HG02870 (cell line): ENCODE results near the gene FYTTD1.

Experiments used
- ATAC-seq: cut with Tn5 transposase; IDR thresholded peaks from one replicate; pipeline ENCODE4 v1.9.1; 2021; ENCODE audit warnings: mild to moderate bottlenecking, moderate library complexity; ENCODE audit not compliant: unreplicated experiment

Gene FYTTD1

DNA sequence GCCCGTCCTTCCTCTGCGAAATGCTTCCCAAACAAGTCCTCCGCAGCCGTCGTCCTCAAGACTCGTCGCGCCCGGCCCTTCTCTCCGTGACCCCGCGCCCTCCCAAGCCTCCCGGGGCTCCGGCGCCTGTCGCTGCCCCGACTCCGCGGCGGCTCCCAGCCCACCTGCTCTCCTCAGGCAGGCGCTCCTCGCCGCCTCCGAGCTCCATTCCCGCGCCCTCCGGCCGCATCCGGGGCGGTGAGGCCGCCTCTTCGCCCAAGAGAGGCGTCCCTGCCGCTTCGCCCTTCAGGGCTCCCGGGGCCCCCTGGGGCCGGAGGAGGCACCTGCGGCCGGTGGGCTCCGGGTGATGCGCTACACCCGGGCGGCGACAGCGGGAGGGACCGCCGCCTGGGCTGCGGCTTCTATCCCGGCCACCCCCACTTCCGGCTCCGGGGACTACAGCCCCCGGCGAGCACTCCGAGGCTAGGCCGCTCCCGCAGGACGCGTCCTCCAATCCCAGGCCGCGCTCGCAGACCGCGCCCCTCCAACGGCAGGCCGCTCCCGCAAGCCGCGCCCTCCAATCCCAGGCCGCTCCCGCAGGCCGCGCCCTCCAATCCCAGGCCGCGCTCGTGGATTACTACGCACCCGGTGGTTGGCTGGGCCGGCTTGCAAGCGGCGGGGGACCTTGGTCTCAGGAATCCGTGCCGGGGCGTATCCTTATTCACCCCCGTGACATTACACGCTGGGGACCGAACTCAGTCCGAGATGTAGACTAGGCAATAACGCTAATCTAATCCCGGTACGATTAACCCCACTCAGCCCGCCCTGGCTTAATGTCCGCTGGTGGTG is 13.0 kb upstream of the FYTTD1 start, which contains the start of gene RUBCN:
Gene RUBCN (minus strand): TSS at position 414 of the 828 bp plus-strand sequence. CDS start 185 bp downstream, at position 229.
- ATAC-seq, result peak; percentile 77

DNA sequence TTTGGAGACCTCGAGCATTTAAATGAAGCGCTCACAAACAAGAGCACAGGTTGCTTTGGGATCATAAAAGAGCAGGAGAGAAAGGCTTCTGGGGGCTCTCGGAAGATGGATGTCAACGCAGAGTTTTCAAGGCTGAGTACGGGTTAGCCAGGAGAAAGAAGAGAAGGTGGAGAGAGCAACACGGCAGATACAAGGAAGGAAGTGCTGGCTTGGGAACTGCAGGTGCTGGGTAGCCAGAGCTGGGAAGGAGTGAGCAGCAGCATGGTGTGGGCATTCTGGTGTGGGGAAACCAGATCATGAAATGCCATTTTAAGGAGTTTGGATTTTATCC is 12.4 kb upstream of the FYTTD1 start:
- ATAC-seq, result no peak

DNA sequence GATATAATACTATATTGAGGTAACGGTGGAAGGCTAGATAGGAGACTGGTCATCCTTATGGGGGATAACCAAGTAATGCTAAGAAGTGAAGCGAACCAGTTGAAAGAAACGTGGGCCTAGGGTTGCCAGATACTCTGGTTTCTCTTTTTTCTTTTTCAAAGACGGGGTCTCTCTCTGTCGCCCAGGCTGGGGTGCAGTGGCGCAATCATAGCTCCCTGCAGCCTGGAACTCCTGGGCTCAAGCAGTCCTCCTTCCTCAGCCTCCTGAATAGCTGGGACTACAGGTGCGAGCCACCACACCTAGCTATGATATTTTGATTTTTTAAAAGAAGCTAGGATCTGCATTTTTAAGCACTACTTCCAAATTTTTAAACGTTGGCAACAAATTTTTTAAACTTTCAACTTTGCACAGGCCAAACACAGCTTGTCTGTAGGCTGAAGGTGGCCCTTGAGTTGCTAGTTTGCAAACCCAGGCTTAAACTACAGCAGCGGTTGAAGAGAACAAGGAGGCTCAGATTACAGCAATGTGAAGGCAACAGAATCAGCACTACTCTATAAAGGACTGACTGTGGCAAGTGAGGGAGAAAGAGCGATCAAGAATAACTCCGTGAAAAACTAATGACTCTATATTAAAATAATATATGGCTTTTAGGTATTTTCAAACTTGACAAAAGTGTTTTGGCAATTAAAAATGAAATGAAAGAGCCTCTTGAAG is 11.8 kb upstream of the FYTTD1 start:
- no peak for ATAC-seq

DNA sequence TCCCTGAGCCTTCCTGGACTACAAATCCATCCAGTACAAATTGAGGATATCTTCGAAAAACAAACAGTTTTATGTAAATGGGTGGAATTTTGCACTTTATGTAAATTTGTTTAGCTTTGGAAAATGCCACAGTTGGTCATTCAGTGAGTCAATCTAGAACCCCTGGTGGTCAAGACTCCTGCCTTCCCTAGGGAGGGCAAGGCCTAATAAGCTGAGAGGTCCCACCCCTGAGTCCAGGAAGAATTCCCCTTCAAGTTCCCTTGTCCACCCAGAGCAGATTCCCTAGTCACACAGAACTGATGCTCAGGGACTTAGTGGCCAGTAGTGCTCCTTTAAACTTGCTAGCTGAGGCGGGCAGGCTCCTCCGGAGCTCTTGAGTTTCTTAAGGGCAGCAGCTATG is 6.9 kb upstream of the FYTTD1 start:
- ATAC-seq, result no peak

DNA sequence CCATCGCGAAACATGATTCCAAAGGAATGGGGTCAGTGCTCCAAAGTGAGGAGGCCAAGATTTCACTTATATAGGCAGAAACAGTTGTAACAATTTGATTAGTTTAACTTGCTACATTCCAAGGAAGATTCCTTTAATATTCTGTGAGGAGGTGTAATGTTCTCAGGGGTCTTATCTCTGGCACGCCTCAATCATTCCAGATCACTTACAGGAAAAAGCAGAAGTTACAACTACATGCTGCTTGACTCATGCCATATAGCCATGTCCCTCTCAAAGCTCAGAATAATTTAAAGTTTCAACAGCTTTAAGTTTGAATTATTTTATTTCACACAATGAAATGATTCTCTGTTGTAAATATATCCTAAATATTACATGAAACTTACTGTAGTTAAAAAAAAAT is 3.5 kb upstream of the FYTTD1 start:
- ATAC-seq, result no peak

DNA sequence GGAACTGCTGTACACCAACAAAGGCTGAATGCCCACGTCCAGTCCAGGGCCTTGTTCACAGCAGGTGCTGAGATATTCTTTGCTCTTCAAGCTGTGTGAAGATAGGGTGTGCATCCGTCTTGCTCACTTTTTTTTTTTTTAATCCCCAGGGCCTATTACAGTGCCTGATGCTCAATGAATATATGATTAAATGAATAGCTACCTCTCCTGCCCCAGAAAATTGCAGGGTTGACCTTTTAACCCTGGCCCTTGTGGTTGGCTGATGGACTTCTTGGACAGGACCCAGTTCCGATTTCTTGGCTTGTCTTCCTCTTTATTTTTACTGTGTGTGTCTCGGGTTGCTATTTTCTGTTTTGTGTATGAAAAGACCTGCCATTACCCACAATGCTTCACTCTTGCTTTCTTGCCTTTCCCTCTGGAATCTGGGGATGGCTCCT is 2.9 kb upstream of the FYTTD1 start:
- no peak for ATAC-seq

DNA sequence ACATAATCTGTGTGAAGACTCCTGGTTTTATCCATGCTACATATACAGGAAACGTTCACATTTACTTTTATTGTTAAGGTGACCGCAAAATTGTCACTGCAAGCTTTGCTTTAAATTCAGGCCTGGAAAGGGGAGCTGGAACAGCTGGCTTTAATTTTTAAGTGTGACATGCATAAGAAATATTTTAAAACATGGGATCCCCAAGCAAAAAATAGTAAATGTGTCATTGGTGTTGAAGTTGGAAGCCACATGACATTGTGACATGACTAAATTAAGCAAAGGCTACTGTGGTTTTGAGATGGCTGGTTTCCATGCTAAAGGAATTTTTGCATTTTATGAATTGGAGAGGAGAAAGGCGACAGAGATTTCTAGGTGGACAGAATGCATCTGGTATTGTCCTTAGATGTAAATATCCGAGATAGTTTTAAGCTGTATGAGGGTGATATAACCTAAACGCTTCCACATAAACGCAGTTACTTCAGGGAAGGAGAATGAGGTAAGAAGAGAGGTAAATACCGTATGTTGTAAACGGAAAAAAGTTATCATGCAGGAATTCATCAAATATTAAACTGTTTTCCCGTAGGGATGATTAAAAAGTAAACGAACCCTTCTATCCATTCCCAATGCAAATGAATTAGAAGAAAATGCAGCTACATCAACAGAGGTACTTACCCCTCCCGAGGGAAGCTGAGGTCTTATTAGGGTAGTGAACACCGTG is 927 bp upstream of the FYTTD1 start:
- no peak for ATAC-seq

DNA sequence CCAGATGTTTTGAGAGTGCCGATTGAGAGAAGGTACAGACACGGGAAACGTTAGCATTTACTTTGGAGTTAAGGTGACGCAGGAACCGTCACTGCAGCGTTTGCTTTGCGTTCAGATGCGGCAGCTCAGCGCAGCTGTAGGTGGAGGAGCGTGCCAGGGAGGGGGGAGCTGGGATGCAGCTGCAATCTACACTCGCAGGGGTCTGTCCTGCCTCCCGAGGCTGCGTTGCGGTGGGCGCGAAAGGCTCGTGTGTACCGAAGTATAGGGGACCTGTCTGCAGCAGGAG is 425 bp upstream of the FYTTD1 start:
- ATAC-seq, result peak; percentile 32

DNA sequence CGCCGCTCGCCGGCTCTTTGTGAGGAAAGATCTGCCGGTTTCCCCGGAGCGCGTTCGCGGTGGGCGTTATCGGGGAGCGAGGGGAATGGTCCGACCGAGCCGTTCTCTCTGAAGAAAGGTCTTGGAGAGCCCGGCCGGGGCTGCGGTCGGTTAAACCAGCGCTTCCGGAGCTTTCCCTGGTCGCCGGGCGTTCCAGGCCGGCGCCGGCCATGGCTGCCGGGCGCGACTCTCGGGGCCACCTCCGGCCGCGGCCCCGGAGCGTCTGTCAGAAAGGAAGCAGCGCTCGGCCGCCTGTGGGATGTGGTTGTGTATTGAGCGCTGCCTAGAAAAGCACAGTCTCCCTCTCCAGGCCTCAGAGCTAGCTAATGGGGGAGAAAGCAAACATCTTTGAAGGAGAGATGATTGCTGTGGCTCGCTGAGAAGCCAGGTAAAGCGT is 731 bp downstream of the FYTTD1 start:
- ATAC-seq, result peak; percentile 35

DNA sequence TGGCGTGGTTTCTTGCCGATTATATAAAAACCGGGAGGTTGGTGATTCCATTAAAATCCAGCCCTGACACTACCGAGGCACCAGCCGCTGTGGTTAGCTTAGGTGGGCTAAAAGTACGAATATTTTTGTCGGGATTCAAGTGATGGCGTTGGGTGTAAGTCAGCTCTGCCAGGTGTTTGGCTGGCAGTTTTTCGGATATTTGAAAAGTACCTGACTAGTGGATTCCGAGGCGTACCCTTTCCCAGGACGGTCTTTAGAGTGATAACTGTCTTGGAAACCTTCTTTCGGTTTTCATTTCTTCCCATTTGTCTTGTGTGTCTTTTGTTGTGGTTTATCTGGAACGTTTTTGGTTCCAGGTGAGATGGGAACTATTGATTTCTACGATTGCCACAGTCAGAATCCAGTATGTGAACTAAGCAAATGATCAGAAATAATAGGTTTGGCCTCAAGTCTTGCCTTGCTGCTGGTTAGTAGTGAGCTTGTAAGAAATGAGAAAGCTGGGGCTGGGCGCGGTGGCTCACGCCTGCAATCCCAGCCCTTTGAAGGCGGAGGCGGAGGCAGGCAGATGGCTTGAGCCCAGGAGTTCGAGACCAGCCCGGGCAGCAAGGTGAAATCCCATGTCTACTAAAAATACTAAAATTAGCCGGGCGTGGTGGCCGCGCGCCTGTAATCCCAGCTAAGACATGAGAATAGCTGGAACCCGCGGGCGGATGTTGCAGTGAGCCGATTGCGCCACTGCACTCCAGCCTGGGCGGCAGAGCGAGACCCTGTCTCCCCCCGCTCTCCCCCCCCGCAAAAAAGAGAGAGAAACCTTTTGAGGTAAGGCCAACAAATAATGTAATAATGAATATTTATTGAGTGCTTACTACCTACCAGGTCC is 1.4 kb downstream of the FYTTD1 start:
- no peak for ATAC-seq

DNA sequence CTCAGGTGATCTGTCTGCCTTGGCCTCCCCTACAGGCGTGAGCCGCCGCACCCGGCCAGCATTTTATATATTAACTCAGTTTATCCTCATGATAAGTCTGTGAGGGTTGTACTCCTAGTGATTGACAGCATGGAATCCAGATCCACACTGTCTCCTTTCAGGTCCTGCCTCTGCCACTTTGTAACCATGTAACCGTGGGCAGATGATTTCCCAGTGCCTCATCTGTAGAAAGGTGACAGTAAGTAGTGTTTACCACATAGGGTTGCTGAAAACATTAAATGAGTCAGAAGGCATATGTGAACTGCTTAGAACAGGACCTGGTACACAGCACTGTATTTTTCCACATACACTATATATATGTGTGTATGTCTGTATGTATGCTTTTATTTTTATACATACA is 2.4 kb downstream of the FYTTD1 start:
- no peak for ATAC-seq

DNA sequence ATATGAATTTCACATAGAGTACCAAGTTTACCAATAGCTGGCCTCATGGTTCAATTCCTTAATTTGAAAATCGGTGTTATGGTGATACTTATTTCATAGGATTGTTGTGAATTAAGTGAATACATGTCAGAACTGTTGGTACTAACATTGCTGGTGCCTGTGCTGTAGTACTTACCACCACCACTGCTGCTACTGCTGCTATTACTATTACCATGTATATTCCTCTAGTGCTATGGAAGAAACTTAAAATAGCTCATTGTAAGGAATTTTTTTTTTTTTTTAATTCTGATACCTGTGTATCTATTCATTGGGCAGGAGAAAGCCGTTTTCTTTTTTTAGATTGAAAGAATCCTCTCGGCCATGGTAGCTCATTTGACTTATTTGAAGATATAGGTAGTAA is 3.6 kb downstream of the FYTTD1 start:
- no peak for ATAC-seq

DNA sequence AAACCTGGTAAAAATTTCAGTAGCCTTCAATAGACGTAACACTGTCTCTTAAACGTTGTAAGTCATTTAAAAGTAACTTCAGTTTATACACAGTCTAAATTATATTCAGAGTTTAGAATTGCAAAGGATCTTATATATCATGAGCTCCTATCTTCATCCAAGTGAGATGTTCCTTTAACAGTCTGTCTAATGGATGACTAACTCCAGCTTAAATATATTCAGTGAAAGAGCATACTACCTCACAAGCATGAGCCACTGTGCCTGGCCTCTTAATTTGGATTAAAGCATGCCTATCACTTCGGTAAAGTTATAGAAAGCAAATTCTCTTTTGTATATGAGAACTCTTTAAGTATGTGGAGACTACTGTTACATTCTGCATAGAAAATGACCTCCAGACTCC is 7.0 kb downstream of the FYTTD1 start:
- no peak for ATAC-seq

DNA sequence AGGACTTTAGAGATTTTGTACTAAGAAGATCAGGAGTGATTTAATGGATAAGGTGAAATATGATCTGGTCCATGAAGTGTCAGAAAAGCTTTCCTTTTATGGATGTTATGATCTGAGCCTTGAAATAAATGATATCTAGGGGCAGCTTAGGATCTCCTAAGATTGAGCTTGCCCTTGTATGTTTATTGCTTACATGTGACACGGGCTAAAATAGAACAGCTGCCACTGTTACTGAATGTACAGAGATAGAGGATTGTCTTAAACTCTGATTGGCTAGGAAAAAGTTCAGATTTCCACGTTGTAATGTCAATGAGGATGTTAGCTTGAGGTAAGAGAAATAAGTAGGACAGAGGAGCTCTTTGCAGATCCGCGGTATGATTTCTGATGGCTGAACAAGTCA is 8.8 kb downstream of the FYTTD1 start:
- ATAC-seq, result no peak

DNA sequence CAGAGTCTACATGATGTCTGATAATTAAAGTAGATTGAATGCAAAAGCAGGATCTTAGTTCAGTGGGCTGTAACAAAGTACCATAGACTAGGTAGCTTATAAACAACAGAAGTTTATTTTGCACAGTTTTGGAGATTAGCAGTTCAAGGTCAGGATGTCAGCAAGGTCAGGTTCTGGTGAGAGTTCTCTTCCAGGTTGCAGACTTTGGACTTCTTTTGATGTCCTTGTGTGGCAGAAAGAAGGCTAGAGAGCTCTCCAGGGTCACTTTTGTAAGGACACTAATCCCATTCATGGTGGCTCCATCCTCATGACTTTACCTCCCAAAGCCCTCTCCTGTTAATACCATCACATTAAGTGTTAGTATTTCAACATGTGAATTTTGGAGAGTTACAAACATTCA is 12.1 kb downstream of the FYTTD1 start:
- no peak for ATAC-seq

DNA sequence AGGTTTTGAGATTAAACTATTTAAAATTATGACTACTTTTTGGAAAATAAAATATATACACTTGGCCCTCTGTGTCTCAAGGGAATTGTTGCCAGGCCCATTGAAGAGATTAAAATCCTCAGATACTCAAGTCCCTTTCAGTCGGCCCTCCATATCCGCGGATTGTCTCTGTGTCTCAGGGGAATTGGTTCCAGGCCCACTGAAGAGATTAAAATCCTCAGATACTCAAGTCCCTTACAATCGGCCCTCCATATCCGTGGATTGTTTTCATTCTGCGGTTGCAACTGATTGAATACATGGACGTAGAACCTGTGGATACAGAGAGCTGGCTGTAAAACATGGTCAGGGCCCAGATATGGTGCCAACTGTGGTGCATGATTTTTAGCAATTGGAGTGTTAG is 25.6 kb downstream of the FYTTD1 start:
- no peak for ATAC-seq

DNA sequence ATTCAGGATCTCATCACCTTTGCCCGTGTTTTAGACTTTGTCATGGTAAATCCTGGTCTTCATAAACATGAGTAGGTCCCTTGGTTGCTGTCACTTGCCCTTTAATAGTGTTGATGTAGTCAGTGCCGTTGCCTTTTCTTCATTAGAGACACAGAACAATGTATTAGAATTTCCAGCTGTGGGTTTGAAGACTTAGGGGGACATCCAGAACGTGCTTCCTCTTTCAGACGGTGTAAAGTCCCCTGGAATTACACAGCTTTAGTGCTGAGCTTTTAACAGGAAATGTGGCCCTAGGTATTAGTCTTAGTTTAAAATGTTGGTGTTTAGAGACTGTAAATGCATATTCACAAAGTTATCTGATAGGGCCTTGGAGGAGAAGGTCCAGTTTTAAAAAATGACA is 32.5 kb downstream of the FYTTD1 start:
- ATAC-seq, result no peak

DNA sequence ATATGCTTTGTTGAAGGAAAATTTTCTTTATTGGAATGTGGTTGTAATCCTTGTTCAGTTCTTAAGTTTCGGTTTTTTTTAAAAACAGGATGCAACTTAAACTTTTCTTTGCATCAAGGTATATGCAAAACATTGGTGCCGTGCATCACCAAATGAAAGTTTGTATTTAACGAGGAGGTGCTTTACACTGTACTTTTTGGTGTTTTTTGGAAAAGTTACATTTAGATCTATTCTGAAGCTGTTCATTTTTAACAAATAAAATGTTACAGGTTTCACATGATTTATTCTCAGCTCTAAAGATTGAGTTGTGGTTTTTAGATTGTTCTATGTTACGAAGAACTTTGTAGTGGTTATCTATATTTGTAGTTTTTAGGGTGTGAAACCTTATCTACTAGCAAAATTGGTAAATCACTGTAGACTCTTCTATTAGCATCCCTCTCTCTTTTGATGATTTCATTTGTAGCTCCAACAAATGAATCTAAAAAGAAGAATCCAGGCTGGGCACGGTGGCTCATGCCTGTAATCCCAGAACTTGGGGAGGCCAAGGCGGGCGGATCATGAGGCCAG is 34.4 kb downstream of the FYTTD1 start:
- ATAC-seq, result no peak

DNA sequence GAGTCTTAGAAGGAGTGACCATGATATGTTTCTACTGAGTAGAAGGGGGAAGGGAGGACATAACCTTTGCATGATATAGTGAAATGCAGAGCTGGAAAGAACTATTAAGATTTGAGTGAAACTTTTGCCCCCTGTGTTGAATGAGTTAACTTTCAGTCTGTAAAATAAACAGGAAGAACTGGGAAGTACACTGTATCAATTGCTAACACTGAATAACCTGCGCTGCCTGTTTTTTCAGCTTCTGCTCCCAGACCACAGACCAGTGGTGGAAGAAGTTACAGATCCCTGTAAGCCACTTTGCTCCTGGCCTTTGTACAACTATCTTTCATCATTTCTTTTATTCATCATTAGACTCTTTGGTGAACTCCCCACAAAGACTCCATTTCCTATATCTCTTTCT is 37.7 kb downstream of the FYTTD1 start:
- ATAC-seq, result no peak

DNA sequence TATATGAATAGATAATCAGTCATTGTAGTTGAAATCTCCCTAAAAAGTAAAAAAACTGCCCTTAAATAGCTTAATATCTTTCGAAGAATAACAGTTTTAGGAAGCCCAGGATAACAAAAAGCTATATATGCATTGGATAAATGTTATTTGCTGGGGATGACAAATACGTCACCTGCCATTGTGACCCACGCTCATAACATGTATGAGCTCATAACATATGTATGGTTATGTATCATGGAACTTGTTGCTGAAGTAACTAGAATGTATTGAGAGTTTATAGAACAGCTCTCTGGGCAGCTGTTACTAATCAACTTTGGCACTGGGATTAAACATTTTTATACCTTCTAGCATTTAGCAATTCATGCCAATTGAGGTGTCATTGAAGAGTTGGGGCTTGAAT is 39.6 kb downstream of the FYTTD1 start:
- no peak for ATAC-seq

DNA sequence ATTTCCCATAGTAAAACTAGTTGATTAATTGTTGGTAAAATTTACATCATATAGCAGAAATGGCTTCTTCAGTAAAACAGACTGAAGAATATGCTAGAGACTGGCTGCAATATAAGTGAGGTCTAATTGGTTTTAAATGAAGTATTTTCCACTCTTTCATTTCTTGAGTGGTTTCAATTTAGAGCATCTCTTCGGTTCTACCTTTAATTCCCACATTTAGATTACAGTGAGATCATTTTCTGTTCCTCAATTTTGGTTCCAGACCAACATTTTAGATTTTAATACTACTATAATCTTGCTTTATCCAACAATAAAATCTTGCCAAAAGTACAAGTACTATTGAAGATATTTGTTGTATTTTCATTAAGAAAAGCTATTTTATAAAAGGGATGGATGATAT is 40.4 kb downstream of the FYTTD1 start:
- ATAC-seq, result no peak
